ENCODE measurements around the gene AOPEP.
"Not testable (repeated sequence)": the region's sequence is repeated elsewhere in the genome, so short reads cannot be mapped to it uniquely, and the experiment has no call there.

AOPEP gene

DNA sequence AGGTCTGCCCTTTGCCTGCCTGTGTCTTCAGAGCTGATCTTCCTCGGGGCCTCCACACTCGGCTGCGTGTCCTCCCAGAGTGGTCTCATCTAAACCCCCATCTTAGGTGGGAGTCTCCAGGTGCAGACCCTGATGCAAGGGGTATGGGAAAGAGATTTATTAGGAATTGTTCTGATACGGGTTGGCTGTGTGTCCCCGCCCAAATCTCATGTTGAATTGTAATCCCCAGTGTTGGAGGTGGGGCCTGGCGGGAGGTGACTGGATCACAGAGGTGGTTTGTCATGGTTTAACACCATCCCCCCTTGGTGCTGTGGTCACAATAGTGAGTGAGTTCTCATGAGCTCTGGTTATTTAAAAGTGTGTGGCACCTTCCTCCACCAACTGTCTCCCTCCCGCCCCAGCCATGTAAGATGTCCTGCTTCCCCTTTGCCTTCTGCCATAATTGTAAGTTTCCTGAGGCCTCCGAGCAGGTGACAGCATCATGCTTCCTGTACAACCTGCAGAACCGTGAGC, 208.4 kb downstream of the AOPEP start:
- no peak for DNase-seq (ENCODE audit: low spot score)

DNA sequence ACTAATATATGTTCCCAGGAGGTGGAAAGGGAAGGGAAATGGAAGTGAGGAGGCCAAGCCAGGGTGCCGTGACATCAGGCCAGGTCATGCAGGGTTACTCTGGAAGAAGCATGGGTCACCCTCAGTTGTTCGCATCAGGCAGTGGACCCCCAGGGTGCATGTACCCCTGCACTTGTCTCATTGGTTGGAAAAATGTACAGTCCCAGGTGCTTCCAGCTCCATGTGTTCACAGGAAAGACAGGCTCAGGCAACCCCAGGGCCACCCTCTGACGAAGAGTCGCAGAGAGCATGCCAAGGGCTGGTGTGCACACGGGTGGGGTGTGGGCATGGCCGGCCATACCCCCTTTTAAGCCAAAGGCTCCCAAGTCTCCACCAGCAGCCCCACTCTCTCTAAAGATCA, 208.9 kb downstream of the AOPEP start:
- no peak for DNase-seq (ENCODE audit: low spot score)

DNA sequence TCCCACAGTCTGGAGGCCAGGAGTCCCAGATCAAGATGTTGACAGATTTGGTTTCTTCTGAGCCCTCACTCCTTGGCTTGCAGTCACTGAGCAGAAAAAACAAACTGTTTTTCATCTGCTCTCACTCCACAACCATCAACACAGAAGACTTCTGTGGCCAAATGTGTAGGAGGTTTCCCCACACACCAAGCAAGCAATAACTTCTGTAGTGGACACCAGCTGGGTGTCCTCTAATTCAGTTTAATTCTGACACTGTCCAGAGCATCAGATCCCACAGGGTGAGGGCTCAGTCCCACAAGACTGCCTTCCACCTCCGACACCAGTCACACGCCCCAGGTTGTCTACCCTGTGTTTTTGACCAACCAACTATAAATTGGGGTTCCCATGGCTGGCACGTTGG, 209.9 kb downstream of the AOPEP start:
- DNase-seq (ENCODE audit: low spot score) = peak; percentile 41

DNA sequence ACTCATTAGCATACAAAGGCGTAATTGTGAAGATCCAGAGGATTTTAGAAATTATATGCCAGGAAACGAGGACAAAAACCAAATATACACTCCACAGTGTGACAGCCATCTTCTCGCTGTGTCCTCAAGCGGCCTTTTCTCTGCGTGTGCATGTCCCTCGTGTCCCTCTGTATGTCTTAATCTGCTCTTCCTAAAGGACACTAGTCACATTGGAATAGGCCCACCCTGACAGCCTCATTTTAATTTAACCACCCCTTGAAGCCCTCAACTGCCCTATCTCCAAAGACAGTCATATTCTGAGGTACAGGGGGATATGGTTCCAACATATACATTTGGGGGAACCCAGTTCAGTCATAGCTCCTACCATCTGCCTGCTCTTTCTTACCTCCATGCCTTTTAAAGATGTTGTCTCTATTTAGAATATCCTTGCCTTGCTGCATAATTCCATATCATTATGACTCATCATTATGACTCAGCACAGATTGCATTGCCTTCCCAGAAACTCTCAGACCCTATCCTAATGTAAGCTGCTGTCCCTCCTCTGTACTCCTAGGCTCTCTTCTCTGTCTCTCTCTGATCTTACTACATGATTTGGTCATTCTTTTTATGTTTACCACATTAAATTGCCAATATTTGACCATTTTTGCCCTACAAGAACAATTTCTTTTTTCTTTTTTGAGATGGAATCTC, 210.9 kb downstream of the AOPEP start:
- DNase-seq (ENCODE audit: low spot score) = peak; percentile 85

DNA sequence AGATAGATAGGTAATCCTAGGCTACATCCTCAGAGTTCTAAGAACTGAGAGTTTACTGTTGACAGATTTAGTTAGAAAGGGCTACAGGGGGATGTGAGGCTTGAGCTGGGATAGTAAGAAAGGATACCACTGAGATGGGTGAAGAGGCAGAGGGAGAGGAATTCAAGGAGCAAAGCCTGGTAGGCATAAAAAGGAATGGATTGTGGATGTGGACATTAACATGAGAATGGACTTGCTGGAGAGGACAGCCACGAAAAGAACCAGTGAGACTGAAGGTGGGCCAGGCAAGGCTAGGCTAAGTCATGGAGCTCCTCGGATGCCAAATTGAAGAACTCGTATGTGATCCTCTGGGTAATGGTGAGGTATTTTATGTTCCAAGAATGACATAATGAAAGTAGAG, 211.9 kb downstream of the AOPEP start:
- no peak for DNase-seq (ENCODE audit: low spot score)

DNA sequence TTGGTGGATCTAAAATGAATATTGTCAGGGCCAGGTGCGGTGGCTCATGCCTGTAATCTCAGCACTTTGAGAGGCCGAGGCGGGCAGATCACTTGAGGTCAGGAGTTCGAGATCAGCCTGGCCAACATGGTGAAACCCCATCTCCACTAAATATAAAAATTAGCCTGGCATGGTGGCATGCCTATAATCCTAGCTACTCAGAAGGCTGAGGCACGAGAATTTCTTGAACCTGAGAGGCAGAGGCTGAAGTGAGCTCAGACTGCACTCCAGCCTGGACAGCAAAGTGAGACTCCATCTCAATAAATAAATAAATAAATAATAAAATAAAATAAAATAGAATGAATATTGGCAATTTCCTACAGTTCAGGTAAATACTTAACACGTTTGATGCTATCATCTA, 213.8 kb downstream of the AOPEP start:
- DNase-seq (ENCODE audit: low spot score) = not testable (repeated sequence)

DNA sequence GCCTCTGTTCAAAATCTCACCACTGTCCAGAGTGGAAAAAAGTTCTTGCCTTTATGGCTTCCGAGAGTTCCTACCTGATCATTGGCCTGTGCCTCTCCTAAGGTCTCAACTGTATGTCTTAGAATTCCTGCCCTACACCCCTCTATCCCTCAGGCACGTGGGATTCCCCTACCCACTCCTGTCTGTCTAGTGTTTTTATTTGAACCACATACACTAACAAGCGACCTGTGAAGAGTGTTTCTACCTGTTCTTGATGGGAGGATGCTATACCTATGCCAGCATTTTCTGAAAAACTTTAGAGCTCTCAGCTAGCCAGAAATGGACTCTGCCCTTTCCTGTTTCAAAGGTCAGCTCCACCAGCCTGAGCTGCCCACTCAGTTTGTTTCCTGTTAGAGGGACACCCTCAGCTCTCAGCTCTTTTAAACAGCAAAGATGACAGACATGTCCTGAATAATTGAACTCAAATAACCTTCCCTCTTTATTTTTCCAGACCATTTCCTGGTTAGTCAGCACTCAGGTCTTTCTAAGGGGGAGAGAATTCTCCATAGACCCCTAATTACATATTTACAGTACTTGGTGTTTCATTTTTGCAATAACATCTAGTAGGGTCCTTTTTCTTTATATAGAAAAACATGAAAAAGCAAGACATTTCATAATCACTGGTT, 214.8 kb downstream of the AOPEP start:
- DNase-seq (ENCODE audit: low spot score) = no peak

DNA sequence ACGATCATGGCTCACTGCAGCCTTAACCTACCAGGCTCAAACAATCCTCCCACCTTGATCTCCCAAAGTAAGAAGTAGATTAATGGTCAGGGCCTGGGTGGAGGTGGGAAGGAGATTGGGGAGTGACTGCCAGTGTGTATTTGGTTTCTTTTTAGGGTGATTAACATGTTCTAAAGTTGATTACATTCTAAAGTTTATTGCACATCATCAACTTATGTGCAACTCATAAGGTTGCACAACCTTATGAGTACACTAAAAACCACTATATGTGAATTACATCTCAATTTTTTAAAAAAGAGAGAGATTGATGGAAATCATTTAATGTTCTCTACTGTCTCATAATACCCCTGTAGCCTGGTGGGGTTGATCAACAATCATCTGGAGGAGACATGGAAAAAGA, 218.1 kb downstream of the AOPEP start:
- no peak for DNase-seq (ENCODE audit: low spot score)

DNA sequence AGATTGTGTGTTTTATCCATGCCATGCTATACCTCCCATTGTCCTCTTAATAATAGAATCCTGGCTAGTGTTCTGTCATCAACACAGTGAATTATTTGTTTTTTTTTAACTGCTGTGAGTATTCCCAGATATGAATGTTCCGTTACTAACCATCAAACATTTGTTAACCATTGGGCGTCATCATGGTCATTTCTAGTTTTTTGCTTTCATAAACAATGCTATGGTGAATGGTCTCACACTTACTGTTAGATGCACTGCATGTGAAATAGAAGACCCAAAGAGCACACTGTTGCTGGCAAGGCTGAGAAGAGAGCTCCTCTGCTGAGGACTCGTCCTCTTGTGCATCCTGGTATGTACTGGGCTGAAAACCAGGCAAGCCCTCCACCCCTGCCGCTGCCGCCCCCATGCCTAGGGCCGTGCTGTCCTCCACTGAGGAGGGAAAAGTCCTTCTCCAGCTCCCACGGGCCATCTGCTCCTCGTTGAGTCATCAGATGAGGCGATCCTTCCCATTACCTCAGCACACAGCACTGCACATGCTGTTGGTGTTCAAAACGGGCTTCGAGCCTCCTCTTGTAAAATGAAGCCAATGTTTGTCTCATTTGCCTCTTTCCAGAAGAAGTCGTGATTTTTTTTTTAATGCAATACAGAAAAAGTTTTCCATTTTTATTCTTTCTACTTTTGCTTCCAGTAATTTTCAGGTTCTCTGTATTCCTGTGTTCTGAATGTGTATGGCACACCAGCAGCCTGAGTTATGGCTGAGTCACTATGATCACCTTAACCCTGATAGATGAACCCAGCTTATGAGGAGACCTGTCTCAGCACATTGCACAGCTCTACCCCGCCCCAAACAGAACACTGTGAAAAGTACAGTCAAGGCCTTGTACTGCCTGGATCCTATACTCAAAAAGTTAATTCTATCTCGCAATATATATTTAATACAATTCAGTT, 219.0 kb downstream of the AOPEP start:
- peak; percentile 83 for DNase-seq (ENCODE audit: low spot score)

DNA sequence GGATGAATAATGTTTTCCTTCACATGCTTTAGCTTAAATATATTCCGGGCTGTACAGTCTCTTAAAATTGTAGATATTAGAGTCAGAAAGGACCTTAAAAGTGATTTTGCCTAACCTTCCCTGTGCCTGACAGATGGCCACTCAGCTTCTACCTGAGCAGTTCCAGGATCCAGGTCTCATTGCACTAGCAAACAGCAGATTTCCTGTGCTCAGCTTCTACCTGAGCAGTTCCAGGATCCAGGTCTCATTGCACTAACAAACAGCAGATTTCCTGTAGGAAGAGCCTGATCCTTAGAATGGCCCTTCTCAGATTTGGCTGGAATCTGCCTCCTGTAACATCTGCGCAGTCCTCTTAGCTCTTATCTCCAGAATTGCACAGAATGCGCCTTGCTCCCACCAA, 219.8 kb downstream of the AOPEP start:
- DNase-seq (ENCODE audit: low spot score) = no peak

DNA sequence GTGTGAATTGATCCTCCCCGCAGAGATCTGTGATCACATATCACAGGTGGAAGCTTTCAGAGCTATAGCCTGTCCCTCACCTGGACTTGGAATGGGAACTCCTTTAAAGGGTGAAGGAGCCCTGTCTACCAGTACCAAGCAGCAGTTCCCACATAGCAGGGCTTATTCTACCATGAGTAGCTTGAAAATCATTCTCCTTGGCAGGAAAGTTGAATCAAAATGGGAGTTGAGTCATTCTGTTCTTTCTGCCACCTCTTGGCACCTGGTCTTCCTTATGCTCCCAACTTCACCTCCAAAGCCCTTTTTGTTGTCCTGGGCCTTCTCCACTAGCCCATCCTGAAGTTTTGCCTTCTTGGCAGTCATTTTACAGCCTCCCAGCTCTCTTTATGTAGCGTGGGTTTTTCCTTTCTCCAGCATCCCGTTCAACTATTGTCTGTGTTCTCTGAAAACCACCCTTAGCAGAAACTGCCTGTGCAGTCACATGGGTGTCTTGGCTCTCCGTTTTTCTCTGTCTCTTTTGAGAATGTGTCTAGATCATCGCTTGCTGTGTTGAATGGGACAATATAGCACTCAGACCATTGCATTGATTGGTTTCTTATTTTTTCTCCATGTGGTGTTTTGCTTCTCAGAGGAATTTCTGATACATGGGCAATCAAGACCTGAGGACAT, 222.2 kb downstream of the AOPEP start:
- no peak for DNase-seq (ENCODE audit: low spot score)

DNA sequence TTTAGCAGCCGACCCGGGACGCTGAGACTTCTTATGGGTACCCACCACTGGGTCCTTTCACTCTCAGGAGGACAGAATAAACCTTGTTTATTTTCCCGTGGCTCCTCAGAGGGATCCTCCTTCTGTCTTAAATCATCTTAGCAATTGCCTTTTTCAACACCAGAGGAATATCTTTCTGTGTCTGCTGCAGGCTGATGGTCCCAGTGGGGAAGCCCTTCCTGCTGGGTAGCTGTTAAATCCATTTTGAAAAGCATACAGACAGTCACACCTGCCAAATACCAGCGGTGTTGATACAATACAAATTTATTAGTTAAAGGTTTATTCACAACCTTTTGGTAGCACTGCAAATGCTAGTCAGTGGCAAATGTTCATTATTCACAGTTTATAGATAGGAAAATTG, 222.9 kb downstream of the AOPEP start:
- no peak for DNase-seq (ENCODE audit: low spot score)

DNA sequence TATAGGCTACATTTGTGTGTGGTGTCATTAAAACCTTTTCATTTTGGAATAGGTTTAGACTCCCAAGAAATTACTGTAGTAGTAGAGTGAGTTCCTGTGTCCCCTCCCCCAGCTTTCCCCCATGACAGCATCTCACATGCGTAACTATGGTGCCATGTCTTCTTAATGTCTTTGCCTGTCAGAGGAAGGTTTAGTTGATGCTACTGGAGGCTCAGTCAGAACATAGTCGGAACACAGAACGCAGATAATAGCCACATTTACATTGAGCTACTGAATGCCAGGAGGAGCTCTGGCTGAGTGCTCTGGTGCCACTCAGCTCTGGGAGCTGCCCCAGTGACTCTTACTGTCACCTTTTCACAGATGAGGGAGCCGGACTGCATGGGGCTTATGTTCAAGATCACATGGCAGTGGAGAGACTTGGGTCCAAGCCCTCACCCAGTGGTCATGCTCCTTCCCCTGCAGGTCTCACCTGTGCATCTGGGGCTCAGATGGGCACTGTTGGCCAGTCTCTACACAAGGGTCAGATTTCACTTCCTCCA, 223.6 kb downstream of the AOPEP start:
- DNase-seq (ENCODE audit: low spot score) = no peak

DNA sequence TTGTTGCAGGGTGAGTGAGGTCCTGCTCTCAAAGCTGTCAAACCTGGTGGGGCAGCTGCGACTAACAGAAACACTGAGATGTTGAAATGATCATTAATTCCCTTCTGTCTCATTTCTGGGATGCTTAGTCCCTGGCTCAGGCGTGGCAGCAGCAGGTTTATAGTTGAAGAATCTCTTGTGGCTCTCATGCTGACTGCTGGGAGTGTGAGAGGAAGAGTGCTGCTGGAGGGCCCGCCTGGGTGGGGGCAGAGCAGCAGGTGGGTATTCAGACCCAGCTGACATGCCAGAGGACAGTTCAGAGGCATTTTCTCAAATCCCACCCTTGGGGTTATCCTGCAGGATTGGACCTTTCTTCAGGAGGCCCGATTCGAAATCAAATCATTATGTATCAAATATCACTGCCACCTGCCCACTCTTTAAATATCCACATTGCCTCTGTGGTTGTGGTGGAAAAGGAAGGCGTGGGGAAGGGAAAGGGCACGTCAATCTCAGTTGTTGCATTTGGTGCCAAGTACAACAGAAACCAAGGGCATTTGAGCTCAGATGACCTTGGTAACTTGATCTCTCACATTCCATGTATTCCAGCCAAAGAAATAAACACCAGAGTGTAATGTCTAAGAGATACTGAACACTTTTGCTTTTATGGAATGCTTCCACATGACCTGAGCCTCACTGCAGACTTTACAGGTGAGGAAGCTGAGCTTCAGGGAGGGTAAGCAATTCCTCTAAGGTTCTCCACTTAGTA, 224.3 kb downstream of the AOPEP start:
- DNase-seq (ENCODE audit: low spot score) = peak; percentile 30

DNA sequence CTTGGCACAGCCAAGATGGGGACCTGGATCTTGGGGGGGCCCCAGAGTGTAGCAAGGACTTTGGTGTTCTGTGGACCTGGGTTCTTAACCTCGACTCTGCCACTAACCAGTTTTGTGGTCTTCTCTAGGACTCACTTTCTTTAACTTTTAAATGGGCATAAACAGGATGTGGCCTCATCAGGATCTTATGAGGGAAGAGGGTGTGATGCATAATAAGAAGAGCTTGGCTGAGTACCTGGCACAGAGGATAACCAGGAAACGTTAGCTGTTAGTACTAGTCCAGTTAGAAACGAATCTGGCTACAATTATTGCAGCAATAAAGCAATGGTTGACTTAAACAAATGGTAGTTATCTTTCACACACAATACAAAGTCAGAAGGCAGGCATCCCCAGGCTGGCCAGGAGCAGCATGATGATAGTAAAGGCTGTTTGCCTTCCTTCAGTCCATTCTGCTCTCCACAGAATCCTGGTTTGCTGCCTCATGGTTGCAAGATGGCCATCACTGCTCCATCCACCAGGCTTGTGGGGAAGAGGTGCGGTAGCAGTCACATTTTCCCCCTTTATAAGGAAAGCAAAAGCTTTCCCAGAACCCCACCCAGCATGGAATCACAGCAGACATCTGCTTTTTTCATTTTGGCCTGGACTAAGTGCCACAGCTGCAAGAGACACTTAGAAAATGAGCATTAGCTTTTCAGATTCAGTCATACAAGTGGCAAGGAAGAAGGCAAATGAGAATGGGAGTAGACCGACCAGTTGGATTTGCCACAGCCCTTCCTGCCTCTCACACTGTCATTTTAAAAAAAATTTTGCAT, 225.0 kb downstream of the AOPEP start:
- no peak for DNase-seq (ENCODE audit: low spot score)

DNA sequence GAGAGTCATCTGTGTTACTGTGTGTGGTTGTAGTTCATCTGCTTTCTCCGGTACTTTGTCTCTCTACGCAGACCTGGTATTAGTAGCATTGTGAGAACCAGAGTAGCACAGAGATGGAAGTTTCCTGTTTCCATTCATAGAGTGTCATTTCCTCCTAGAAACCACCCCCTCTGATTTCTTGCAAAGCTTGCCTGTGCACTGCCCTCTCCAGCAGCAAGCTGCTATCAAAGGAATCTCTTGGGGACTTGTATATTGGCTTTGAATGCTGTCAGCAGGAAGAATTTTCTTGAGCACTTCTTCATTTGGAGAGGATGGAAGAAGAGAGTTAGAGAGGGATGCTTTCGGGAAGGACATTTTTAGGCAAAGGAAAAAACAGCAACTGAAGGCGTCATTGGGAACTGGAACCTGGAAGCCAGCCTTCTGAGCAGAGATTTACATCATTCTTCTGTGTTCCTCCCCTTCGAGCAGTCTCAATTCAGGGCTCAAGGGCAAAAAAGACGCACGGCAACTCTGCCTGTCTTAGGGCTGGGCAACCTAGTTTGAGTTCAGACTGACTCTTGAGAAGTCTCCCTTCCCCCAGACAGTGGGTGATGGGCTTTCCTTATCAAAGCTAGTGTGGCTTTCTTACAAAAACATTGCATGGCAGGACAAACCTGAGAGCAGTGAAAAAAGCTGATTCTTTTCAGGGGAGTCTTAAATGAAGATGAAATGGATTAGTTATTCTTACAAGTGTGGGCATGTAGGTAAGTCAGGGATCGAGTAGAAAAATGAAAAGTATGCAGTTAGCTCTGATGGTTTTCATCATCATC, 226.3 kb downstream of the AOPEP start:
- DNase-seq (ENCODE audit: low spot score) = peak; percentile 36

DNA sequence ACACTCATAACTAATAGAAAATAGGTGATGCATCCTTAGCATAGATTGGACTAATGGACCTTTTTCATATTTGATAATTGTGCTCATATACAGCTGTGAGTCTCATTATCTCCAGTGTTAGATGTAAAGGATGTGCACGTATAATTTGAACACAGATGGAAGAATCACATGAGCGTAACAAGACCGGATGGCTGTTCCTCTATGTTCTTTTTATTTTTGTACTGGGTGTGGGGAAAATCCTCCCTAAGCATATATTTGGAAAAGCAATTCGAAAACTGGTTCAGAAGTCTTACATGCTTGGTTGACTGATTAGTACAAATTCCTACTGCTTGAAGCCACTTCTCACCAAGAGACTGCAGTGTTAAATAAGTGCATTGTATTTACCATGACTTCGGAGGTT, 230.2 kb downstream of the AOPEP start:
- no peak for DNase-seq (ENCODE audit: low spot score)

DNA sequence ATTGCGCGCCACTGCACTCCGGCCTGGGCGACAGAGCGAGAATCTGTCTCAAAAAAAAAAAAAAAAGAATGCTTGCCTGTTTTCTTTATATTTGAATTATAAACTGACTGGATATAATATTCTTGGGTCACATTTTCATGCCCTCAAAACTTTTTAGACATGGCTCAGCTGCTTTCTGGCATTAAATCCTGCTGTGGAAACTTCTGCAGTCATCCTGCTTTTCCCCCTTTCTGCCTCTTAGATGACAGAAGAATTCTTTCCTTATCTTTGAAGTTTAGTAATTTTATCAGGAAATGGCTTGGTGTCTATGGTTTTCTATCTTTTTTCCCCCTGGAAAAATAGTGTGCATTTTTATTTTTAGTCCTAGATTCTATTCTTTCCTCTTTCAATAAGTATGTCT, 234.5 kb downstream of the AOPEP start:
- DNase-seq (ENCODE audit: low spot score) = no peak

DNA sequence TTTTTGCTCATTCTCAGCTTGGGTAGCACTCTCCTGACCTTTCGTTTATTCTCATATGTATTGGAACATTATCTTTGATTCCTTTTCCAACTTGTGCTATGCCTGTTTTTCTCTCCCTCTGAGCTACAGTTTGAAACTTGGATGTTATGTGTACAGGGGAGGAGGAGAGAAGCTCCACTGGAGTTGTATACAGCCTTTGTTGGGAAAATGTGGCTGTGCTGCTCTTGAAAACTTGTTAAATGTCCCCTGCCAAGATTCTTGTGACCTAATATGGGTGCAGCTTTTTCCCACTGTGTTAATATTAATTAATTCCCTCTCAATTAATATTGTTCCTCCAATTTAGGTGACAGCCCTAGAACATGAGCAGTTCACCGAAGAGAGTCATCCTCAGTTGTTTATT, 235.4 kb downstream of the AOPEP start:
- DNase-seq (ENCODE audit: low spot score) = no peak
